Measurements from ENCODE around the gene VENTX. TPM values are rescaled to one million over a fixed set of nuclear protein-coding genes. Genes with fewer than 3 reads are reported as not detected.
"Not testable (repeated sequence)": the region's sequence is repeated elsewhere in the genome, so short reads cannot be mapped to it uniquely, and the experiment has no call there.

The VENTX gene
- total RNA-seq, 1 donor from 2014 or later = 0.23 TPM

GRCh38 chr10:133221331-133221730, 16.3 kb upstream of the VENTX start:
- Mint-ChIP-seq H3K27me3 (ENCODE audit: unreplicated experiment) (peaks cover 12% of the 10 kb centered on the region), H3K9me3 (ENCODE audit: unreplicated experiment) (no peaks in the 10 kb centered on the region), H3K4me3 (ENCODE audit: unreplicated experiment) (no peak overlapping the region), H3K27ac (ENCODE audit: unreplicated experiment) (no peak overlapping the region), H3K4me1 (ENCODE audit: unreplicated experiment) (no peaks in the 10 kb centered on the region), H3K36me3 (ENCODE audit: low read depth, unreplicated experiment) (no peaks in the 10 kb centered on the region)
- TF ChIP-seq, protein P1, sequence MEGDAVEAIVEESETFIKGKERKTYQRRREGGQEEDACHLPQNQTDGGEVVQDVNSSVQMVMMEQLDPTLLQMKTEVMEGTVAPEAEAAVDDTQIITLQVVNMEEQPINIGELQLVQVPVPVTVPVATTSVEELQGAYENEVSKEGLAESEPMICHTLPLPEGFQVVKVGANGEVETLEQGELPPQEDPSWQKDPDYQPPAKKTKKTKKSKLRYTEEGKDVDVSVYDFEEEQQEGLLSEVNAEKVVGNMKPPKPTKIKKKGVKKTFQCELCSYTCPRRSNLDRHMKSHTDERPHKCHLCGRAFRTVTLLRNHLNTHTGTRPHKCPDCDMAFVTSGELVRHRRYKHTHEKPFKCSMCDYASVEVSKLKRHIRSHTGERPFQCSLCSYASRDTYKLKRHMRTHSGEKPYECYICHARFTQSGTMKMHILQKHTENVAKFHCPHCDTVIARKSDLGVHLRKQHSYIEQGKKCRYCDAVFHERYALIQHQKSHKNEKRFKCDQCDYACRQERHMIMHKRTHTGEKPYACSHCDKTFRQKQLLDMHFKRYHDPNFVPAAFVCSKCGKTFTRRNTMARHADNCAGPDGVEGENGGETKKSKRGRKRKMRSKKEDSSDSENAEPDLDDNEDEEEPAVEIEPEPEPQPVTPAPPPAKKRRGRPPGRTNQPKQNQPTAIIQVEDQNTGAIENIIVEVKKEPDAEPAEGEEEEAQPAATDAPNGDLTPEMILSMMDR (IDR thresholded peaks at IDR 0.05; ENCODE audit: unreplicated experiment) = no peak
- DNase-seq (ENCODE audit: low spot score) = no peak

GRCh38 chr10:133221756-133222155, 15.9 kb upstream of the VENTX start:
- not testable (repeated sequence) for DNase-seq (ENCODE audit: low spot score); H3K36me3 Mint-ChIP-seq (ENCODE audit: low read depth, unreplicated experiment); H3K9me3 Mint-ChIP-seq (ENCODE audit: unreplicated experiment); H3K27ac Mint-ChIP-seq (ENCODE audit: unreplicated experiment); H3K4me3 Mint-ChIP-seq (ENCODE audit: unreplicated experiment); H3K4me1 Mint-ChIP-seq (ENCODE audit: unreplicated experiment)
- H3K27me3 Mint-ChIP-seq (ENCODE audit: unreplicated experiment) = peaks cover 12% of the 10 kb centered on the region

DNA sequence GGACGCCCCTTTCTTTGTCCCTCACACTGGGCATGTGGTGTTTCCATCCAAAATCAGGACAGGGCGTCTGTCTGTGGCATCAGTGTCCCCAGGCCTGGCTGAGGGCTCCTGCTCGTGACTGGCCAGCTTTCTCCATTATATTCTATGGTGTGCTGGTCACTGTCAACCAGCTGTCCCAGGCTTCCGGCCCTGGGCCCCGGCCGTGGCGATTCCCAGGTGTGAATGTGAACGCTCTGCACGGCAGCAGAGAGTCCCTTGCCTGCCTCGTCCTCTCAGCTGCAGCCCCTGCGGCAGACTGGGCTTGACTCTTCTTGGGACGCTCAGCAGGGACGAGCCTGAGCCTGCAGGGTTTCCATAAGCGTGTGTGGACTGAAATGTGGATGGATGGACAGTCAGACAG, 13.6 kb upstream of the VENTX start:
- Mint-ChIP-seq H3K27me3 (ENCODE audit: unreplicated experiment) (peaks cover 19% of the 10 kb centered on the region), H3K4me1 (ENCODE audit: unreplicated experiment) (peaks cover 2% of the 10 kb centered on the region), H3K9me3 (ENCODE audit: unreplicated experiment) (no peaks in the 10 kb centered on the region), H3K36me3 (ENCODE audit: low read depth, unreplicated experiment) (peaks cover 3% of the 10 kb centered on the region), H3K27ac (ENCODE audit: unreplicated experiment) (no peak overlapping the region), H3K4me3 (ENCODE audit: unreplicated experiment) (no peak overlapping the region)
- TF ChIP-seq, protein P1 (IDR thresholded peaks at IDR 0.05; ENCODE audit: unreplicated experiment) = no peak
- no peak for DNase-seq (ENCODE audit: low spot score)

DNA sequence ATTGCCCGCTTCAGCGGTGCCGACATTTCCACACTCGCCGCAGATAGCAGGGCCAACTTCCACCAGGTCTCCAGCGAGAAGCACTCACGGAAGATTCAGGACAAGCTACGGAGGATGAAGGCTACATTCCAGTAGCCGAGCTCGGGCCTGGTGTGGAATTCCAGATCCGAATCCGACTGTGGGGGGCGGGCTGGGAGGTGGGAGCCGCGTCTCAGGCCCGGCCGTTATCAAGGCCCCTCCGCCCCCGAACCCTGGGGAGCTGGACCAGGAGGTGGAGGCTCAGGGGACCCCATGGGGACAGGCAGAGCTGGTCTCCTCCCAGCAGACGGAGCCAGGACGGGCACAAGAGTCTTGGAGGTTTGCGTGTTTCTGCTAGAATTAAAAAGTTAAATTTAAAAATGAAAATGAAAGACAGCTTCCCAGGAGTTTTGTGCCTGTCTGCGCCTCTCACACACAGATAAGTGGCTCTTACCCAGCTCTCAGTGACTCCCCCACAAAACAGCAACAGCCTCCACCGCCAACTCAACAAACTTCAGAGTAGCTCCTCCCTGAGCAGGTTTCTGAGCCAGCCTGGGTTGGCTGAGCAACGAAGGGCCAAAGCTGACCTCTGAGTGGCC, 12.8 kb upstream of the VENTX start:
- no peak for DNase-seq (ENCODE audit: low spot score)
- H3K27me3 Mint-ChIP-seq (ENCODE audit: unreplicated experiment) = peaks cover 23% of the 10 kb centered on the region
- H3K27ac Mint-ChIP-seq (ENCODE audit: unreplicated experiment) = no peak overlapping the region
- no peaks in the 10 kb centered on the region for H3K9me3 Mint-ChIP-seq (ENCODE audit: unreplicated experiment)
- H3K36me3 Mint-ChIP-seq (ENCODE audit: low read depth, unreplicated experiment) = peaks cover 4% of the 10 kb centered on the region
- no peak overlapping the region for H3K4me3 Mint-ChIP-seq (ENCODE audit: unreplicated experiment)
- TF ChIP-seq, protein P1 (IDR thresholded peaks at IDR 0.05; ENCODE audit: unreplicated experiment) = no peak
- peaks cover 5% of the 10 kb centered on the region for H3K4me1 Mint-ChIP-seq (ENCODE audit: unreplicated experiment)

DNA sequence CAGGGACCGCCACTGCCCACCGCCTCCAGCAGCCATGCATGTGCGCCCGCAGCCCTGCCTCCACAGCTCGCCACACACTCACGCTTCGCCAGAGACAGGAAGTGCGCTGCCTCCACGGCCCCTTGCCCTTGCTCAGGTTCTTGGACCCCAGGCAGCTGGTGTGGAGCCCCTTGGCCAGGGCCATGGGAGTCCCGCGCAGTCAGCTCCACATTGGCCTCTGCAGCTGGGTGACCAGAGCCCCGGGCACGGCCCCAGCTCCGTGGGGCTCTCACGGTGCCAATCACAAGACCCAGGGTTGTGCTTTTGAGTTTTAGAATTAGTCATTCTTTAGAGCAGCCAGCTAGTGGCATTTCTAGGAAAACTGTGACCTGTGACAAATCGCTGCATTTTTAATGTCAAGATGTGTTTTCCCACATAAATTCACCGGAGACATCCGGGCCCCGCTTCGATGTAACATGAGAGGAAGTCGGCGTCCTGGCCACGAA, 11.9 kb upstream of the VENTX start:
- Mint-ChIP-seq H3K27ac (ENCODE audit: unreplicated experiment) (no peak overlapping the region), H3K4me3 (ENCODE audit: unreplicated experiment) (no peak overlapping the region), H3K27me3 (ENCODE audit: unreplicated experiment) (peaks cover 23% of the 10 kb centered on the region), H3K36me3 (ENCODE audit: low read depth, unreplicated experiment) (peaks cover 4% of the 10 kb centered on the region), H3K4me1 (ENCODE audit: unreplicated experiment) (peaks cover 5% of the 10 kb centered on the region), H3K9me3 (ENCODE audit: unreplicated experiment) (no peaks in the 10 kb centered on the region)
- DNase-seq (ENCODE audit: low spot score) = no peak
- TF ChIP-seq, protein P1 (IDR thresholded peaks at IDR 0.05; ENCODE audit: unreplicated experiment) = no peak

Data from endothelial cell (in vitro differentiated cells).